Glutamatergic neuron (in vitro differentiated cells): ENCODE data around the gene ALG8. TPM values are rescaled to one million over a fixed set of nuclear protein-coding genes. Genes with fewer than 3 reads are reported as not detected.

ENCODE experiments used
- DNase-seq: peaks from one replicate; pipeline ENCODE4 v3.0.0; 2022
- H3K27ac Mint-ChIP-seq: one replicate; pipeline ENCODE4 v1.8.0; 2020; ENCODE audit warnings: mild to moderate bottlenecking, mixed read lengths, inconsistent platforms; ENCODE audit not compliant: unreplicated experiment
- H3K27me3 Mint-ChIP-seq: one replicate; pipeline ENCODE4 v1.8.0; 2020; ENCODE audit warnings: mild to moderate bottlenecking, moderate library complexity, mixed read lengths, inconsistent platforms; ENCODE audit not compliant: unreplicated experiment
- H3K36me3 Mint-ChIP-seq: one replicate; pipeline ENCODE4 v1.8.0; 2020; ENCODE audit warnings: mild to moderate bottlenecking, mixed read lengths, inconsistent platforms; ENCODE audit not compliant: unreplicated experiment
- H3K4me1 Mint-ChIP-seq: one replicate; pipeline ENCODE4 v1.8.0; 2020; ENCODE audit warnings: mild to moderate bottlenecking, low read depth, mixed read lengths, inconsistent platforms; ENCODE audit not compliant: unreplicated experiment
- H3K4me3 Mint-ChIP-seq: one replicate; pipeline ENCODE4 v1.8.0; 2020; ENCODE audit warnings: mild to moderate bottlenecking, mixed read lengths, inconsistent platforms; ENCODE audit not compliant: unreplicated experiment
- H3K9me3 Mint-ChIP-seq: one replicate; pipeline ENCODE4 v1.8.0; 2020; ENCODE audit warnings: mild to moderate bottlenecking, moderate library complexity, mixed read lengths, inconsistent platforms; ENCODE audit not compliant: unreplicated experiment
- CTCF ChIP-seq: fragments of 200-600 bp; sonication (generic); IDR thresholded peaks from one replicate; pipeline ENCODE4 v1.5.0; 2021; ENCODE audit not compliant: partially characterized antibody, unreplicated experiment
- total RNA-seq: library from RNA; stranded (reverse); fragmentation: NEBNext Ultra II Directional; extraction: Animal tissue kit (Norgen Biotek cat#: 25700); gene quantifications from one replicate; pipeline ENCODE4 v1.2.1, GENCODE V29; 2021; ENCODE audit not compliant: unreplicated experiment

The ALG8 gene
- total RNA-seq, 1 donor from 2014 or later = 30.3 TPM

DNA sequence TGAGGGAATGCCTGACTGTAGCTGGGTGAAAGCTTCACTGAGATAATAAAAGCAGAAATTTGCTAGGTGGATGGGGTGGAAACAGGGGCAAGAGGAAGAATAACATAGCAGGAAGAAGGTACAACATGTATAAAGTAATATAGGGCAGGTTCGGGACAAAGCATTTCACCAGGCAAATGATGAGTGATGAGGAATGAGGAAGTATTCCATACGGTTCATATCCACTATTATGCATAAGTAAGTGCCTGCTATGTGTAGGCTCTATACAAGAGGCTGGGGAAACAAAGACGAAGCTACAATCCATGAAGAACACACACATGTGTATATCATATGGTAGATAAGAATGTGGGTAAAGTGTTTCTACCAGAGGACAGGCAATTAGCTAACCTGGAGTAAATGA is 67.7 kb downstream of the ALG8 start:
- no peak for TF ChIP-seq CTCF
- DNase-seq = no peak
- Mint-ChIP-seq H3K27me3 (no peaks in the 10 kb centered on the region), H3K4me3 (no peak overlapping the region), H3K27ac (no peak overlapping the region), H3K36me3 (peaks cover 10% of the 10 kb centered on the region), H3K4me1 (peaks cover 8% of the 10 kb centered on the region), H3K9me3 (peaks cover 1% of the 10 kb centered on the region)

GRCh38 chr11:78070621-78071020 is 68.8 kb downstream of the ALG8 start:
- H3K4me3 Mint-ChIP-seq = no peak overlapping the region
- H3K36me3 Mint-ChIP-seq = peaks cover 10% of the 10 kb centered on the region
- H3K27ac Mint-ChIP-seq = no peak overlapping the region
- DNase-seq = no peak
- peaks cover 6% of the 10 kb centered on the region for H3K4me1 Mint-ChIP-seq
- H3K9me3 Mint-ChIP-seq = peaks cover 1% of the 10 kb centered on the region
- no peak for TF ChIP-seq CTCF
- H3K27me3 Mint-ChIP-seq = no peaks in the 10 kb centered on the region

- peaks cover 1% of the 10 kb centered on the region for H3K9me3 Mint-ChIP-seq
- H3K4me1 Mint-ChIP-seq = peaks cover under 1% of the 10 kb centered on the region
- no peak overlapping the region for H3K4me3 Mint-ChIP-seq
- no peaks in the 10 kb centered on the region for H3K27me3 Mint-ChIP-seq
- no peak for DNase-seq
- H3K36me3 Mint-ChIP-seq = peaks cover 10% of the 10 kb centered on the region
- no peak for TF ChIP-seq CTCF
- H3K27ac Mint-ChIP-seq = no peak overlapping the region
These were observed 70.0 kb downstream of the ALG8 start for GRCh38 chr11:78069465-78069864.

DNA sequence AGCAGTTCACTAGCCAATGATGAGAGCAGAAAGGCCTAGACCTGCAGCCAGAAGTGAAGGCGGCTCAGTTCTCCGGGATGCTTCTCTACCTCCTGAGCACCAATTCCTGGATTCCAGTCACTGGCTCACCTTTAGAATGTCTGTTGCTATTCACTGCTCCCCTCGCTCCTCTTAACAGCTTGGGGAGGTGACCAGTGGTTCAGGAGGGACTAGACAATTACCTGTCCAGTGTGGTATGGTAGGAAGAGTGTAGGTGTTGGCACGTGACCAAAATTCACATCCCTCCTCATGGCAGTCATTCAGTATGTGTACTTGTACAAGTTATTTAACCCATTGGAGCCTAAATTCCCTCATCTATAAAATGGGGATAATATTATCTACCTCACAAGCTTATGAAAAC is 71.7 kb downstream of the ALG8 start:
- peaks cover 10% of the 10 kb centered on the region for H3K36me3 Mint-ChIP-seq
- H3K4me1 Mint-ChIP-seq = no peaks in the 10 kb centered on the region
- H3K4me3 Mint-ChIP-seq = no peak overlapping the region
- TF ChIP-seq CTCF = no peak
- H3K27ac Mint-ChIP-seq = no peak overlapping the region
- H3K27me3 Mint-ChIP-seq = no peaks in the 10 kb centered on the region
- peaks cover 1% of the 10 kb centered on the region for H3K9me3 Mint-ChIP-seq
- no peak for DNase-seq

- no peak overlapping the region for H3K4me3 Mint-ChIP-seq
- no peaks in the 10 kb centered on the region for H3K27me3 Mint-ChIP-seq
- DNase-seq = no peak
- H3K27ac Mint-ChIP-seq = no peak overlapping the region
- no peak for TF ChIP-seq CTCF
- H3K4me1 Mint-ChIP-seq = no peaks in the 10 kb centered on the region
- peaks cover 10% of the 10 kb centered on the region for H3K36me3 Mint-ChIP-seq
- H3K9me3 Mint-ChIP-seq = no peaks in the 10 kb centered on the region
These were observed 73.0 kb downstream of the ALG8 start for GRCh38 chr11:78066471-78066870.
